ENCODE data around the gene AZU1.

AZU1 gene

GRCh38 chr19:807627-808422 is 19.8 kb upstream of the AZU1 start:
- DNase-seq (ENCODE audit: low read depth), result no peak
- TF ChIP-seq CTCF (conservative IDR thresholded peaks at IDR 0.05; ENCODE audit: low read depth, low read length), result no peak
- H3K4me3 ChIP-seq (ENCODE audit: low read length), result no peak overlapping the region

- DNase-seq (ENCODE audit: low read depth), result no peak
- no peak overlapping the region for H3K4me3 ChIP-seq (ENCODE audit: low read length)
- TF ChIP-seq CTCF (conservative IDR thresholded peaks at IDR 0.05; ENCODE audit: low read depth, low read length), result no peak
Measured at GRCh38 chr19:808423-808775, 19.2 kb upstream of the AZU1 start.

- TF ChIP-seq CTCF (conservative IDR thresholded peaks at IDR 0.05; ENCODE audit: low read depth, low read length), result no peak
- H3K4me3 ChIP-seq (ENCODE audit: low read length), result no peak overlapping the region
- no peak for DNase-seq (ENCODE audit: low read depth)
Measured at GRCh38 chr19:810077-810855, 17.4 kb upstream of the AZU1 start.

- no peak for DNase-seq (ENCODE audit: low read depth)
- no peak for TF ChIP-seq CTCF (conservative IDR thresholded peaks at IDR 0.05; ENCODE audit: low read depth, low read length)
- no peak overlapping the region for H3K4me3 ChIP-seq (ENCODE audit: low read length)
Measured at GRCh38 chr19:810883-811489, 16.7 kb upstream of the AZU1 start.

- TF ChIP-seq CTCF (conservative IDR thresholded peaks at IDR 0.05; ENCODE audit: low read depth, low read length), result no peak
- no peak overlapping the region for H3K4me3 ChIP-seq (ENCODE audit: low read length)
- no peak for DNase-seq (ENCODE audit: low read depth)
Measured at GRCh38 chr19:811506-812048, 16.1 kb upstream of the AZU1 start.

- DNase-seq (ENCODE audit: low read depth), result no peak
- no peak for TF ChIP-seq CTCF (conservative IDR thresholded peaks at IDR 0.05; ENCODE audit: low read depth, low read length)
Measured at GRCh38 chr19:812049-812746, 15.4 kb upstream of the AZU1 start.

More at GRCh38 chr19:812049-812746, 15.4 kb upstream of the AZU1 start:
- no peak overlapping the region for H3K4me3 ChIP-seq (ENCODE audit: low read length)
